GM21528 (cell line): ENCODE measurements around the gene IGF2.
"Not testable (repeated sequence)": the region's sequence is repeated elsewhere in the genome, so short reads cannot be mapped to it uniquely, and the experiment has no call there.

Experiments used
- ATAC-seq: cut with Tn5 transposase; IDR thresholded peaks from one replicate; pipeline ENCODE4 v1.9.1; 2021; ENCODE audit warnings: mild to moderate bottlenecking, moderate library complexity; ENCODE audit not compliant: unreplicated experiment, low FRiP score

IGF2 gene

DNA sequence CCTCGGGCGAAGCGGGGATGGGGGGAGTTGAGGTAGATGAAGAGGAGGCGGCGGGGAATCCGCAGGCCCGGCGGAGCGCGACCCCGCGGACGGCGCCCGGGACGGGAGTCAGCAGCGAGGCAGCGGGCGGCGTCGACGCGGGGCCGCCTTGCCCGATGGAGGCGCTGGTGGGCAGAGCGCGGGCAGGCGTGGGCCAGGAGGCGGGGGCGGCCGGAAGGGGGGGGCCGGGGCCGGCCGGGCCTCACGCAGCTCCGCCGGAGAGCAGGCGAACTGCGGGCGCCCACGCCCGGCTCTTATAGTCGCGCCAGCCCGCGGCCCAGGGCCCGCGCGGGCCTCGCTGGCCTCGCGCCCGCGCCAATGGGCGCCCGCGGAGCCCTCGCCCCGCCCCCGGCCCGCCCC lies at the start of gene IGF2:
Gene IGF2 (minus strand): TSS at position 267 of the 399 bp plus-strand sequence. CDS start 3,866 bp downstream, outside the sequence.
- ATAC-seq: no peak

- no peak for ATAC-seq
Measured at GRCh38 chr11:2188745-2189144, 49.6 kb upstream of the IGF2 start.

DNA sequence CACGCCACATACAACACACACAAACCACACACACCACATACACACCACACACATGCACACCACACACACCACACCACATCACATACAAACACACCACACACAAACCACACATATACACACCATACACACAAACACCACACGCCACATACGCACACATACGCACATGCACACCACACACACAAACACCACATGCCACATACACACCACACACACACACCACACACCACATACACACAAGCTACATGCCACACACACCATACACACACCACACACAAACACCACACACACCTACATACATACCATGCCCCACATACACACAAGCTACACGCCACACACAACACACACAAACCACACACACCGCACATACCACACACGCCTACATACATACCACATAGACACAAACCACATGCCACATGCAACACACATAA lies 48.1 kb upstream of the IGF2 start:
- no peak for ATAC-seq

GRCh38 chr11:2186669-2187279 lies 47.6 kb upstream of the IGF2 start:
- no peak for ATAC-seq

DNA sequence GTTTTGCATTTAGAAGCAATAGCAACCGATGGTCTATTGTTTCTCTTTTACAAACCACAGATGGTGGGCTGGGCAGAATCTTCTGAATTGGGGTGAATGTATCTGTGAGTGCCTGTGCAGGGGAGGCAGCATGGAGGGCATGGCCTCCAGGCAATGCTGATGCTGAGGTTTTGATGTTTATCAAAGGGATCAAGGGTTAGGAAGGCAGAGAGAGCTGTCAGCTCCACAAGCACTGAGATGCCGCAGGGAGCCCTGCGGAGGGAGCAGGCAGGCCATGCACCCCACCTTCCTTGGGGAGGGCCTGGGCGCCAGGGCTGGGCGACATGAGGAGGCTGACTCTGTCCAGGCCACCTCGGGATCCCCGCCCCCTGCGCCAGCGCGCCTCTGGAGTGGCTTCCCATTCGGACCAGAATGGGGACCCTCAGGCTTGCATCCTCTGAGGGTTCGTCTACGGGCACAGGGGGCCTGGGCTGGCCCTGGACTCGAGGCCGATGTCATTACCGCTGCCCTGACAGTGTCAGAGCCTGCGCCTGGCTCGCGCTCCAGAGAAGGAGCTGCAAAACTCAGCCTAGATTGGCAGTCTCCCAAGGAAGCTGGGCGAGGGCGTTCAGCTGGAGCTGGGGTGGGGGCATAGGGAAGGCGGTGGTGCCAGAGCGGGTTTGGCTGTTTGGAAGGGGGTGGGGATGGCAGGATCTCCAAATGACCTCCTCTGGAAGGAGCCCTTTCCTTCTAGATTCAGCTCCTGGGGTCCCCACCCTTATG lies 46.3 kb upstream of the IGF2 start:
- no peak for ATAC-seq

DNA sequence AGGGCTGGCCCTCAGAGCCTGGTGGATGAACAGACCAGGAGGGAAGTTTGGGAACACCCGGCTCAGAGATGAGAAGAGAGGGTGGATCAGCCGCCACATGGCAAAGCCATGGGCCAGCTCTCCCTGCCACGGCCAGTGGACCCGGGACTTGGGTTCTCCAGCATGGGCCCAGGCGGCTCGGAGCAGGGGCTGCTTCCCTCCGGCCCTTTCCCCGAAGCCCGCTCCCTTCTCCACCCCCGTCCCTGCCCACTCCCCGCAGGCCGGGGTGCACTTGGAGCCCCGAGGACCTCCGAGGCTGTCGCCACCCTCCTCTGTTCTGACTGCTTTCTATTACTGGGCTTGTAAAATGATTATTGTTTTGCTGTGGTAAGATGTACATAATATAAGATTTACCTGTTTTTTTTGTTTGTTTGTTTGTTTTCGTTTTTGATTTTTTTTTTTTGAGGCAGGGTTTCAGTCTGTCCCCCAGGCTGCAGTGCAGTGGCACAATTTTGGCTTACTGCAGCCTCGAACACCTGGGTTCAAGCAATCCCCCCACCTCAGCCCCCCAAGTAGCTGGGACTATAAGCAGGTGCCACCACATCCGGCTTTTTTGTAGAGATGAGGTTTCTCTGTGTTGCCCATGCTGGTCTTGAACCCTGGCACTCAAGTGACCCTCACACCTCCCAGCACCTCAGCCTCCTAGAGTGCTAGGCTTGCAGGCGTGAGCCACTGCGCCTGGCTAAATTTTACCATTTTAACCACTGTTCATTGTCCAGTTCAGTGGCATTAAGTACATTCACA lies 43.7 kb upstream of the IGF2 start:
- no peak for ATAC-seq

DNA sequence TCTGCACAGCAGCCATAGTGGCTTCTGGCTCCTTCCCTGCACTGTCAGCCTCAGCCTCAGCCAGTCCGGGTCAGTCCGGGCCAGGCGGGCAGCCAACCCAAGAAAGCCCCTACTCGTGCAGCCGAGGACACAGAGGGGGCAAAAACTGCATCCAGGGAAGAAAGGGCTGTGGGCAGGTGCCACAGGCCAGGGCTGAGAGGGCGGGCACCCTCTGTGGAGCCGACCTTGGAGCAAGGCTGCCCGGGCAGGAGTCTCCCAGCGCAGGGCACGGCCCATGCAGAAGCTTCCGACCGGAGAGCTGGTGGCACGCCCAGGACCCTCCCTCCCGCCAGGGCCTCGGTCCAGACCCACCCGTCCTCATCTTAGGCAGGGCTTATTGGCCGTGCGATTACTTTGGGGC lies 42.9 kb upstream of the IGF2 start:
- ATAC-seq: no peak

DNA sequence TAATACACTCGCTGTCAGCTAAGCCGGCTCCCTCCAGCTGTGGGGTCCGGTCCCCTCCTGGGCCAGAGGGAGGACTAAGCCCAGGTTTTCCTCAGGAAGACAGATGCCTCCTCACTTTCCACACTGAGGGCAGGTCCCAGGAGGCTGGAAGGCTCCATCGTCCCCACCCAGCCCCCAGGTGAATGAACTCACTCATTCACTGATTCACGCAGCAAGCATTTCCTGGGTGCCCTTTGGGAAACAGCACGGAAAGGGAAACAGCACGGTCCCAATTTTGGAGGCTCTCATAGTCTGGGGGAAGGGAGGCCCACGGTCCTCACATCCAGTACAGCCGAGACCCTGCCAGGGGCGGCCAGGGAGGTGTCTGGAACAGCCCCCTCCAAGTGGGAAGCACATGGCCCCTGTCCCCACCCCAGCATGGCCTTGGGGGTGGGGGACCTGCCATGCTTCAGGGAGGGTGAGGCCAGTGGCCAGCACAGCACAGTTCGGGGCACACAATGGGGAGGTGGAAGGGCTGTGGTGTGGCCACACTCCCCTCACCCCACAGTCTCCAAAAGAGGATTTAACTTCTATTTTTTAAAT lies 41.7 kb upstream of the IGF2 start:
- no peak for ATAC-seq

DNA sequence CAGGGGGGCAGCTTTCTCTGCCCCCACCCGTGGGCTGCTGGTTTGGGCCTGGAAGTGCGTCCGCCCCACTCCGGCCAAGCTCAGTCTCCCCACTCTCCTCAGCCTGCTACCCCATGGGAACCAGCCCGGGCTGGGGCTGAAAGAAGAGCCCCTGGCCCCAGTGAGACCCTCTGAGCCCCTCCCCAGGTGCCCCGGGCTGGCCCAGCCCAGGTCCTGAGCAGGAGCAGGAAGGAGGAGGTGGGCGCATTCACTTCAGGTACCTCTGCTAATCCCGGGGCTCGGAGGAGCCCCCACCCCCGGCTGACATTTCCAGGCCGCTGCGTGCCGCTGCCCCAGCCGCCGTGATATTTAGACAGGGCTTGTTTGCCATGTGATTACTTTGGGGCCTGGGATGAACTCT lies 41.2 kb upstream of the IGF2 start:
- ATAC-seq: no peak

- no peak for ATAC-seq
Measured at GRCh38 chr11:2179516-2179915, 40.3 kb upstream of the IGF2 start.

DNA sequence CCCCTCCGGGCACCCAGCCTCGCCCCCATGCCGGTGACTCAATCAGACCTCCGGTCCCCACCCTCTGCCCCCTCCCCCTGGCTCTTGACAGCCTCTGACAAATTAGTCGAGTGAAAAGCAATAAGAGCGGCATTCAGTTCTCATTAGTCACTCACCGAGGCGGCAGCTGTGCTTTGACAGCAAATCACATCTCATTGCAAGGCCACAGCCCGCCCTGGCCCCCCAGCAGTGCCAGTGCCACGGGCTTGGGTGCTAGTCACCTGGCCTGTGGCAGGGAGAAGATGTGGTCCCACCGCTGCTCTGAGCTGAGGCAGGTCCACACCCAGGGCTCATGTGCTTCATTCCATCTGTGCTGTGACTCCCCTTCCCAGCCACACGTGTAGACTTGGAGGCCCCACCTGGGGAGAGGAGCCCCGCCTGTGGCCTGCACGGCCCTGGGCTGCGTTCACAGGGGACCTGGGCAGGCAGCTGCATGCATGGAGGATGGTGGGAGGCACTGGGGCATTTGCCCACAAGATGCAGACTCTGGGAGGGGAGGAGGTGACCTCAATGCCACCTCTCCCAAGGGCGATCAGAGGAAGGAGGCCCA lies 39.8 kb upstream of the IGF2 start:
- no peak for ATAC-seq

- not testable (repeated sequence) for ATAC-seq
Measured at GRCh38 chr11:2178055-2178773, 39.0 kb upstream of the IGF2 start.

- ATAC-seq: no peak
Measured at GRCh38 chr11:2177076-2177475, 37.9 kb upstream of the IGF2 start.

- no peak for ATAC-seq
Measured at GRCh38 chr11:2176389-2176900, 37.3 kb upstream of the IGF2 start.

DNA sequence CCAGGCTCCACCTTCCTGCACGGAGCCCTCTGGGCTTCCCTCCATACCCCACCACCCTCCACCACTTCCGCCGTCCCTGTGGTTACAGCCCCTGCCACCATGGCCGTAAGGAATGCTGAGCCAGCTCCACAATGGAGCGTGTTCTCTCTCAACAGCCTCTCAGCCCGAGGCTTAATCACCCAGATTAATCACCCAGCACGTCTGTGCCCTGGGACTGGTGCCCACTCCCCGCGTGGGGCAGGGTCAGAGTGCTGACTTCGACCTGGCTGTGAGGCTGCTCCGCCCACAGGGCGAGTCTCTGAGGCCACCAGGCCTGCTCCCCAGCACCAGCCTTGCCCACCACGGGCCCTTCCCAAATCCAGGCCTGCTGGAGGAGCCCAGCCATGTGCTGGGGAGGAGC lies 36.5 kb upstream of the IGF2 start:
- ATAC-seq: no peak

- no peak for ATAC-seq
Measured at GRCh38 chr11:2174361-2174760, 35.2 kb upstream of the IGF2 start.

- ATAC-seq: no peak
Measured at GRCh38 chr11:2173761-2174160, 34.6 kb upstream of the IGF2 start.

DNA sequence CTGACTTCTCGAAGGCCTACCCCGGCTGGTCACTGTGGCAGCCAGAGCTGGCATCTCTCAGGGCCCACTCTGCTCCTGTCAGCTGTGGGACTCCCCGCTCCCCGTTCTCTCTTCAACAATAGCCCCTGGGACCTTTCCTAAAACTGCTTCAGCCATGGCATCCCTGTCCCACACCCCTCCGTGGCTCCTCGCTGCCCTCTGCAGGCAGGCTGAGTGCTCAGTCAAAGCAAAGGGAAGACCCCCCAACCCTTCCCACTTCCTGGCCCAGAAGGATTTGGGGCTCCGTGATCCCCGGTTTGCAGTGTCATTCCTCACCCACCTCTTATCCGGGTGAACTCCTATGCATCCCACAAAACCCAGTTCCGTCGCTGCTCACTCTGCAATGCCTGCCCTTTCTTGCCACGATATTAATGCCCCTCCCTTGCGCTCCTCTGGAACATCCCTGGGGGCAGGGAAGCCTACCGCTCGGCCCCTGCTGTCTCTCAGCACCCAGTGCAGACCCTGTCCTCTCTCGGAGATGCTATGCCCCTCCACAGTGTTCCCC lies 34.0 kb upstream of the IGF2 start:
- no peak for ATAC-seq

- ATAC-seq: no peak
Measured at GRCh38 chr11:2172676-2173075, 33.5 kb upstream of the IGF2 start.

DNA sequence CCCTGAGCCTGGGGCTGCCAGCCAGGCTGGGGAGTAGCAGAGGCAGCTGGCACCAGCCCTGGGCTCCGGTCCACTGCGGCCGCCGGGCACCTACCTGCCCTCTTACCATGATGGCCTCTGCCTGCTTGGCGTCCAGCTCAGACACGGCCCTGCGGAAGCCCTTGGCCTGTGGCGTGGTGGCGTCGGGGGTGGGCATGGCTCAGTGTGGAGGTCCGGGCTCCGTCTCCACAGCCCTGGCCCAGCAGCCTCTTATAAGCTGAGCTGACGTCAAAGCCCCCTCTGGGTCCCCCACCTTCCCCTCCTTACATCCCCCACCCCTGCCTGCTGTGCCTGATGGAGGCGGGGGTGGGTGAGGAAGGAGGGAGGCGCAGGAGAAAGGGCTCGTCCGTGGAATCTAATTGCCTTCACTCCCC lies 32.4 kb upstream of the IGF2 start, which contains the start of gene TH:
Gene TH (minus strand): TSS at position 225 of the 413 bp plus-strand sequence. CDS start 29 bp downstream, at position 196.
- no peak for ATAC-seq
